ENCODE results near the gene BEST1.

GRCh38 chr11:62012451-62012831 lies 62.3 kb downstream of the BEST1 start:
- TF ChIP-seq CTCF (conservative IDR thresholded peaks at IDR 0.05; ENCODE audit: low read depth, low read length) = no peak
- no peak for TF ChIP-seq EZH2phosphoT487 (IDR thresholded peaks at IDR 0.05; ENCODE audit: borderline replicate concordance, low read length)
- no peak for TF ChIP-seq EZH2 (IDR thresholded peaks at IDR 0.05; ENCODE audit: low read length, unreplicated experiment)

Measured in PC-3 (cell line).